NCI-H510A treated with DMSO at 0.1 percent for 48 hours (cell line): ENCODE results near the gene BAIAP3.
"Not testable (repeated sequence)": the region's sequence is repeated elsewhere in the genome, so short reads cannot be mapped to it uniquely, and the experiment has no call there.

Experiments used
- DNase-seq: peaks from one replicate; lab custom pipeline; 2025; lab: John Stamatoyannopoulos, UW

Gene BAIAP3, protein sequence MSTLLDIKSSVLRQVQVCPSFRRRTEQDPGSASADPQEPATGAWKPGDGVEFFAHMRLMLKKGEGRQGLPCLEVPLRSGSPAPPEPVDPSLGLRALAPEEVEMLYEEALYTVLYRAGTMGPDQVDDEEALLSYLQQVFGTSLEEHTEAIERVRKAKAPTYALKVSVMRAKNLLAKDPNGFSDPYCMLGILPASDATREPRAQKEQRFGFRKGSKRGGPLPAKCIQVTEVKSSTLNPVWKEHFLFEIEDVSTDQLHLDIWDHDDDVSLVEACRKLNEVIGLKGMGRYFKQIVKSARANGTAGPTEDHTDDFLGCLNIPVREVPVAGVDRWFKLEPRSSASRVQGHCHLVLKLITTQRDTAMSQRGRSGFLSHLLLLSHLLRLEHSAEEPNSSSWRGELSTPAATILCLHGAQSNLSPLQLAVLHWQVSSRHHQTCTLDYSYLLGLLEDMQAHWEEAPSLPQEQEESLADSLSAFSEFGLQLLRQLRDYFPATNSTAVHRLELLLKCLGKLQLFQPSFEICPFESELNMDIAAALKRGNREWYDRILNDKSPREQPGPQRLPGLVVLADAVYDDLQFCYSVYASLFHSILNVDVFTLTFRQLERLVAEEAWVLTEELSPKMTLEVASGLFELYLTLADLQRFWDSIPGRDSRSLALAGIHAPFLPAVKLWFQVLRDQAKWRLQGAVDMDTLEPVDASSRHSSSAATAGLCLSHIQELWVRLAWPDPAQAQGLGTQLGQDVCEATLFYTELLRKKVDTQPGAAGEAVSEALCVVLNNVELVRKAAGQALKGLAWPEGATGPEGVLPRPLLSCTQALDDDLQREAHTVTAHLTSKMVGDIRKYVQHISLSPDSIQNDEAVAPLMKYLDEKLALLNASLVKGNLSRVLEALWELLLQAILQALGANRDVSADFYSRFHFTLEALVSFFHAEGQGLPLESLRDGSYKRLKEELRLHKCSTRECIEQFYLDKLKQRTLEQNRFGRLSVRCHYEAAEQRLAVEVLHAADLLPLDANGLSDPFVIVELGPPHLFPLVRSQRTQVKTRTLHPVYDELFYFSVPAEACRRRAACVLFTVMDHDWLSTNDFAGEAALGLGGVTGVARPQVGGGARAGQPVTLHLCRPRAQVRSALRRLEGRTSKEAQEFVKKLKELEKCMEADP

DNA sequence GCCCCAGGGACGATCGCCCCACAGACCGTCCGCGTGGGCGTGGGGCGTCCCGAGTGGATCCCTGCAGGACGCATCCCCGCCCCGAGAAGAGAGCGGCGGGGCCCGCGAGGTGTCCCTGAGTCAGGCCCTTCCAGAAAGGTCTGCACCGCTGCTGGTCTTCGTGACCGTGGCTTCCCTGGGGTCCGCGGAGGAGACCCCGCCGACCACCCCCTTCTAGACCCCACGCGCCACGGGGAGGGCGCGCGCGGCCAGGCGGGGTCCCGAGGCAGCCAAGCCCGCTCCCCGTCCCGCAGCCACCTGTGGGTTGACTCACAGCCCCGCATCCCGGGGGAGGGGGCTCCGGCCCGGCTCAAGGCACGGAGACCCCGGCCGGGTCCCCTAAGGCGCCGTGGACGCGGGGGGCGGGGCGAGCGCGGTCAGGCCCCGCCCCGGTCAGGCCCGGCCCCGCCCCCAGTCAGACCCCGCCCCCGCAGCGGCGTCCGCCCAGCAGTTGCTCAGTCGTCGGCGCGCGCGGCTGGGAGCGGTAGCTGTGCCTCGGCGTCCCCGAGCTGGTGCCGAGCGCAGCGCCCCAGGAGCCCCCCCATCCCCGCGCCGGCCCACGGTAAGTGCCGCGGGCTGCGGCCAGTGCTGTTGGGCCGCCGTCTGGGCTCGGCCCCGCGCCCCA is at the start of gene BAIAP3:
Gene BAIAP3 (plus strand): TSS at position 497 of the 664 bp plus-strand sequence. CDS start 4,905 bp downstream, outside the sequence.
- DNase-seq, result no peak

DNA sequence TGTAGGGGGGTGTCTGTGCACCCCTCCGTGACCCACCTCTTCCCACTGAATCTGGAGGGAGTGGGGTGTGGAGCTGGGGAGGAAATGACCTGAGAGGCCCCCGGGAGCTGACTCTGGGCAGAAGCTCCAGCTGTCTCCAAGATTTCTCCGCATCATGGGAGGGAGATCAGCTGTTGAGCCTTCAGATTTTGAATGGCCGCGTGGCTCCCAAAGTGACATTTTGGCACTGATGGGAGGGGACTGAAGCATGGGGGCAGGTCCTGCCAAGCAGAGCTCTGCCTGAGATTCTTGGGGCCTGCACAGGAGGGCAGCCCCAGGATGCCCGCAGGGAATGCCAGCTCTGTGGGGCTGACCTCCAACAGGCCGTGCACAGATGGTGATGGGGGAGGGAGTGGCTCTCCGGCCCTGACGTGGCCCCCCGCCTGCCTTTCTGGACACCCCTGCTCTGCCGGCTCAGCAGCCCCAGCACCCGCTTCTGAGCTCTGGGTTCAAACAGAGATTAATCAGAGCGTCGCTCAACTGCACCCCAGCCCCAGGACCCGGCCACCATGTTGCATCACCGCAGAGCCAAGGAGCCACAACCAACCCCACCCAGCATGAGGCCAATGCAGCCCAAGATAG is 49.3 kb upstream of the BAIAP3 start:
- DNase-seq, result no peak

DNA sequence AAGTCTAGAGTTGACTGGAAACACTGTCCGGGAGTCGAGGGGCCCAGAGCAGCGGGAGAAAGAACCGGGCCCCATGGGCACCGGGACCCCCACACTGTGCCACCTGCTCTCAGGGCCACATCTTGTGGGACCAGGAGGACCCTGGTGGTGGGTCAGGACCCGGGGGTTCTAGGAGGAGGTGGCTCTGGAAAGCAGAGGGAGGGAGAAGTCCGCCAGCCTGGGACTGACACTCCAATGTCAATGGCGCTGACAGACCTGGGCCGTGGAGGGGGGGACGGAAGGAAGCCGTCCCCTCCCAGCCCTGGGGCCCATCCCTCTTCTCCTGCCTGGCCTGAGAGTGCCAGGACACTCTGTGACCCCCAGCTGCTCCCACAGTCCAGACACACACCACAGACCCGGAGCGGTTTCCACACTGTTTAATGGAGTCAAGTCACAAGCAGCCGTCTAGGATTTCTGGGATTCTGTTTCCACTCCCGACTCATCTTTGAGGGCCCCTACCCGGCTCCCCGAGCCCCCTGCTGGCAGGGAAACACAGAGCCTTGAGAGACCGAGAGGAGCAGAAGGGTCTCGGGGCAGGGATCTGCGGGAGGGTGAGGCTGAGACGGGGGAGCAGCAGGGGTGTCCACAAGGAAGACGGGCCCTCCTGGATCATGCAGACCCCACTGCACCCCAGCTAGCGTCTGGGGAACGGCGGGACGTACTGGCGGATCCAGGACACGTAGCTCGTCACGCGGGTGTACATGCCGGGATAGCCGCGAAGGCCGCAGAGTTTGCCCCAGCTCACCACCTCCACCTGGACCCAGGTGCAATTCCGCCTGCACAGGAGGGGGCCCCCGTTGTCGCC is 47.6 kb upstream of the BAIAP3 start:
- no peak for DNase-seq

DNA sequence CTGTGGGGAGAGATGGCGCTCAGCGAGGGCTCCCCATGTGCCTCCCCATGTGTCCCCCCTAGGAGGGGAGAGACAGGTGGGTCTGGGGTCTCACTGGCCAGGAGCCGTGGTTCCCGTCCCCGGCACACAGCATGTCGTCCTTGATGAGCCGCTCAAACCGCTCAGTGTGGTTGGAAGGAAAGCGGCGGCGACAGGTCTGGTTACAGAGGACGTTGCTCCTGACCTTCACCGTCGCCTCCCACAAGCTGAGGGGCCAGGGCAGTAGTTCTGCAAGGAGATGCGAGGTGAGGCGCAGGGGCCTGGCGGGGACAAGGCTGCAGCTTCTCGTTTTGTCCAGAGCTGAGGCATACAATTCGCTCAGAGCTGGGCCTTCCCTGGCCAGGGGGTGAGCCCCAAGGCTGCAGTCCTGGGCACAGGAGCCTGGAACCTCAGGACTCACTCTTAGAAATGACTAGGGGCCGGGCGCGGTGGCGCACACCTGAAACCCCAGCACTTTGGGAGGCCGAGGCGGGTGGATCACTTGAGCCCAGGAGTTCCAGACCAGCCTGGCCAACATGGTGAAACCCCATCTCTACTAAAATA is 46.8 kb upstream of the BAIAP3 start:
- no peak for DNase-seq

DNA sequence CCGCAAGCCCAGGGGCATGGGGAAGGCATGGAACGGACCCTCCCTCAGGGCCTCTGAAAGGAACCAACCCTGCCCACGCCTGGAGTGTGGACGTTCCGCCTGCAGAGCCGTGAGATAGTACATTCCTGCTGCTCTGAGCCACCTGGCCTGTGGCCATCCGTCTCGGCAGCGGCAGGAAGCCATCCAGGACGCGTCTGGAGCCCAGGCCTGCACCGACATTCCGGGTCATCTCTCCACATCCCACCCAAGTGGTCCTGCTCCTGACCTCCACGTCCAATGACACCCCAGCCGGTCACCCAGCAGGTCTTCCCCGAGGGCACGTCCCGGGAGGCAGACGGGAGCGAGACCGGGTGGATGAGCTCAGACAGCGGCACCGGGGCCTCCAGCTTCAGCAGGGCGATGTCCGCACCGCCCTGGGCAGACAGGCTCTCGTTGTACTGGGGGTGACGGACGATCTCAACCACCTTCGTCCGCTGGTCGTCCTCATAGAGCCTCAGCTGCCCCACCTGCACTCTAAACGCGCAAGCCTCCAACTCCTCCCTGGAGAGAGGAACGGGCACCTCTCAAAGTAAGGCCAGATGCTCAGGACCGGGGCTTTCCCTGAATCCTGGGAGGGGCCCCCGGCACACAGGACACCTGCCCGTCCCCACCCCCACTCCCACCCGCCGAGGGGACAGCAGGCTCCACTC is 45.3 kb upstream of the BAIAP3 start:
- no peak for DNase-seq

DNA sequence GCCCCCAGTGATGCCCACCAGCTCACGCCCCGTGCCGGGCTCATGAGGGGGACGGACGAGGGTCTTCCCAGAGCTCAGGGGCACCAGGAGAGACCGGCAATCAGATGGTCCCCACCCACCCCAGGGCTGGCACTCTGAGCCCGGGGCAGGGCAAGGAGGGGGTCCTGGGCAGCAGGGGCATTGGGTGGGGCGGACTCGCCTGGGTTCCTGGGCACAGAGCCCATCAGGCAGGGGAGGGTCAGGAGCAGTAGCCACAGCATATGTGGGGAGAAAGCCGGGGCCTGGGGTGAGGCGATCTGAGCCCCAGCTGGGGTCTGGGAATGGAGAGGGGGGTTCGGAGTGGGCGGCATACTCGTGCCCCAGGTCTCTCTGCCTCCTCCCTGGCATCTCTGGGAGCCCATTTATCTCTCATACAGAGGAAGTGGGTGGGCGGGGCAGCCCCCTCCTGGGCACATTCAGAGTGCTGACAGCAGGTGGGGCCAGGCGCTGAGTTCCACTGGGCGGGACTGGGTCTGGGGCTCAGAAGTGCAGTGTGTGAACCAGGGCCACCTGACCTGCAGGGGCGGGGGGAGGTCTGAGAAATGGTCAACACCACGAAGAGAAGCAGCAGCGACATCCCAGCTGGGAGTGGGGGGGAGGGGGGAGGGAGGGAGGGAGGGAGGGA is 44.5 kb upstream of the BAIAP3 start:
- DNase-seq, result peak; percentile 31

DNA sequence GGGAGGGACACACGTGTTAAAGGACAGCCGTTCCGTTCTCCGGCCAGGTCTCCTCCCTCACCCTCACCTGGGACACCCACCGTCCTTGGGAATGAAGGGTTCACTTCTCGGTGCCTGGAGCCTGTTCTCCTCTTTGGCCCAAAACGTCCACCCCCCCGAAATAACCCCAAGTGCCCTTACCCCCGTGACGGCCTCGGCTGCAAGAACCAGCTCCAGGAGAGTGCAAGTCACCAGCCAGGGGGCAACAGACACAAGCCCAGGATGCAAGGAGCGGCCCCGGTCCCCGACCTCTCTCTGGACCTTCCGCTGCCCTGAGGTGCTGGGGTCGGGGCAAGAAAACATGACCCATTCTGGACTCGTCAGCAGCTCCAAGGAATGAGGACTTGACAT is 44.0 kb upstream of the BAIAP3 start:
- no peak for DNase-seq

DNA sequence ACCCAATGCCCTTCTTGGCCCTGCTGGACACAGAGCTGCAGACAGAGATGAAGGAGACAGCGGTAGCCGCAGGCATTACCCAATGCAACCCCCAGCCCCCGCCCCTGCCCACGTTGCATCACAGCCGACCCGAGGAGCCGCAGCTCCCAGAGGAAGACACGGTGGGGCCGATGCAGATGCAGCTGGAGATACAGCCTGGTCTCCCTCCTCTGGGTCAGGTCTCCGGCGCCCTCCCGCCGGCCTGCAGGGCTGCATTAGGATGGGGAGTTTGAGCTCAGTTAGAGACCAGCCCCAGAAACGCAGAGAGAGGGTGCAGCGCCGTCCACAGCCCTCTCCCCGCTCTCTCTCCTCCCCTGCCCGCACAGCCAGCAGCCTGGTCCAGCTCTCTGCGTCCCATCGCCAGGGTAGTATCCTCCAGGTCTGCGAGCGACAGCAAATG is 43.4 kb upstream of the BAIAP3 start:
- DNase-seq, result no peak

DNA sequence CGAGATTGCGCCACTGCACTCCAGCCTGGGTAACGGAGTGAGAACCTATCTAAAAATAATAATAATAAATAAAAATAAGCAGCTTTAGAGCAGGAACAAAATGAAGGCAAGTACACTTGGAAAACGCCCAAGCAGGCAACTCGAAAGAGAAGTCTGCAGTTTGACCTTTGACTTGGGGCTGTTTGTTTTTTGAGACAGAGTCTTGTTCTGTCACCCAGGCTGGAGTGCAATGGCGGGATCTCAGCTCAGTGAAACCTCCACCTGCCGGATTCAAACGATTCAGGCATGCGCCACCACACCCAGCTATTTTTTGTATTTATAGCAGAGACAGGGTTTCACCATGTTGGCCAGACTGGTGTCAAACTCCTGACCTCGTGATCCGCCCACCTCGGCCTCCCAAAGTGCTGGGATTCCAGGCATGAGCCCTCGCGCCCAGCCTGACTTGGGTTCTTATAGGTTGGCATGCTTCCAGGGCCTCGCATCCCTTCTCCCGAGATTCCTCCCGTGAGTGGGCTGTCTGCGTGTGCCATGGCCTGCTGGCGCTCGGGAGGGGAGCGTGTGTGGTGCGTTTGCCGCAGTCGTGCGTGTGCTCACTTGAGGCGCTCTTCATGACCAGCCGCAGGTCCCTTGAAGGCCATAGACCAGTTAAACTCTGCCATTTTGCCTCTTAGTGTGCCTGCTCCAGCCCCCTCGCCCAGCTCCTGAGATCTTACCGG is 42.4 kb upstream of the BAIAP3 start:
- no peak for DNase-seq

DNA sequence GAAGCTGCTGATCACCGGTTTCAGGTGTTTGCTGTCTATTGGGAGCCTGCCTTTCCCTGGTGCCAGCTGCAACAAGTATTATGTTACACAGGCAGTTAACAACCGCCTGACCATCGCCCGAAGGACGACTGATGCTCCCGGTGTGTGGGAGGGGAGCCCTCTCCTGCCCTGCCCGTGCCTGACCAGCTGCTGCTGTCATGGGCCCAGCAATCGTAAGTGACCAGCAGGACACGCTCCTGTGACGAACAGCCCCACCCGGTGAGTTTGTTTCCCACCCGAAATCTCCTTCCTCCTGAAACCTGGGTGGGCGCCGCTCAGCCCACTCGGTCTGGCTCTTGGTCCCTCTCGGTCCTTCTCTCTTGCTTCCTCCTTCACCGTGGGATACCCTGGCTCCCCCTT is 41.9 kb upstream of the BAIAP3 start:
- DNase-seq, result peak; percentile 67

DNA sequence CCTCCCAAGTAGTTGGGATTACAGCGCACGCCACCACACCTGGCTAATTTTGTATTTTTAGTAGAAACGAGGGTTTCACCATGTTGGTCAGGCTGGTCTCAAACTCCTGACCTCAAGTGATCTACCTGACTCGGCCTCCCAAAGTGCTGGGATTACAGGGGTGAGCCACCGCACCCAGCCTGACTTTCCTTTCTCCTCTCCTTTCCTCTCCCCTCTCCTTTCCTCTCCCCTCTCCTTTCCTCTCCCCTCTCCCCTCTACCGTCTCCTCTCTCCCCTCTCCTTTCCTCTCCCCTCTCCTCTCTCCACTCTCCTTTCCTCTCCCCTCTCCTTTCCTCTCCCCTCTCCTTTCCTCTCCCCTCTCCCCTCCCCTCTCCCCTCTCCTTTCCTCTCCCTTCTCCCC is 41.2 kb upstream of the BAIAP3 start:
- DNase-seq, result not testable (repeated sequence)

DNA sequence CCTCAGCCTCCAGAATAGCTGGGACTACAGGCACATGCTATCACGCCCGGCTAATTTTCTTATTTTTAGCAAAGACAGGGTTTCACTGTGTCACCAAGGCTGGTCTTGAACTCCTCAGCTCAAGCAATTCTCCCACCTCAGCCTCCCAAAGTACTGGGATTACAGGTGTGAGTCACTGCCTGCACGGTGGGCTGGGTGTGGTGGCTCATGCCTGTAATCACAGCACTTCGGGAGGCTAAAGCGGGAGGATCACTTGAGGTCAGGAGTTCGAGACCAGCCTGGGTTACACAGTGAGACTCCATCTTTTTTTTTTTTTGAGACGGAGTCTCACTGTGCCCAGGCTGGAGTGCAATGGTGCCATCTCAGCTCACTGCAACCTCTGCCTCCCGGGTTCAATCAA is 40.6 kb upstream of the BAIAP3 start:
- DNase-seq, result not testable (repeated sequence)

DNA sequence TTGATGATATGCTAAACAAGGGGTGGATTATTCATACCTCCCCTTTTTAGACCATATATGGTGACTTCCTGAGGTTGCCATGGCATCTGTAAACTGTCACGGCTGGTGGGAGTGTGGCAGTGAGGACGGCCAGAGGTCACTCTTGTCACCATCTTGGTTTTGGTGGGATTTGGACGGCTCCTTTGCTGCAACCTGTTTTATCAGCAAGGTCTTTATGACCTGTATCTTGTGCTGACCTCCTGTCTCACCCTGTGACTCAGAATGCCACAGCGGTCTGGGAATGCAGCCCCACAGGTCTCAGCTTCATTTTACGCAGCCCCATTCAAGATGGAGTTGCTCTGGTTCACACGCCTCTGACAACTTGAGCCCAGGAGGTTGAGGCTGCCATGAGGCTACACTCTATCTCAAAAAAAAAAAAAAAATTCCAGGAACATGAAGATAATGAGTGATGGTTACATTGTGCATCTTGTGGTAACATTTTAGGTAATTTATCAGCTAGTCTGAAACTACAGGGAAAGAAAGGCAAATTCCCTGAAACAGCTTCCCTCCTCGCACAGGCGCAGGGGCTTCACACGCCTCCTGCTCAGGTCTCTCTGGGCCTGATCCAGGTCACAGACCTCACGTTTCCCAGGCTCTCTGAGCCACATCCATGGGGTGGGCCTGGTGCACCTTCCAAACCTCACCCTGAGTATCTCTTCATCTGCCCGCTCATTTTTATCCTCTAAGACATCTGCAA is 39.4 kb upstream of the BAIAP3 start:
- DNase-seq, result no peak

DNA sequence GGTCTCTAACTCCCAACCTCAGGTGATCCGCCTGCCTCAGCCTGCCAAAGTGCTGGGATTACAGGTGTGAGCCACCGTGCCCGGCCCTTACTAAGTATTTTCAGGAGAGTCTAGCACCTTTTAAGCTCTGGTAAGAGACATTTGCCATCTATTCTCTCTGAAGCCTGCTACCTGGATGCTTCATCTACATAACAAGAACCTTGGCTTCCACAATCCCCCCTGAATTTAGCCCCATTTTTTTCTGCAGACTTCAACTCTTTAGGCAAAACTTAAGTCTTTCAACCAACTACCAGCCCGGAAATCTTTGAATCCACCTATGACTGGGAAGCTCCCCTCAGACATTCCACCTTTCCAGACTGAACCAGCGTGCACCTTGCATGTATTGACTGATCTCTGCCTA is 38.0 kb upstream of the BAIAP3 start:
- DNase-seq, result no peak

DNA sequence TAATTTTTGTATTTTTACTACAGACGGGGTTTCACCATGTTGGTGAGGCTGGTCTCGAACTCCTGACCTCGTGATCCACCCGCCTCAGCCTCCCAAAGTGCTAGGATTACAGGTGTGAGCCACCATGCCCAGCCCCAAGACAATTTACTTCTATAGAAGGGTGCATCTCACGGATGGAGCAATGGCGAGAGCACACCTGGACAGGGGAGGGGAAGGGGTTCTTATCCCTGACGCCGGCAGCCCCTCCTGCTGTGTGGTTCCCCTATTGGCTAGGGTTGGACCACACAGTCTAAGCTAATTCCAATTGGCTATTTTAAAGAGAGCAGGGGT is 36.8 kb upstream of the BAIAP3 start:
- DNase-seq, result not testable (repeated sequence)

DNA sequence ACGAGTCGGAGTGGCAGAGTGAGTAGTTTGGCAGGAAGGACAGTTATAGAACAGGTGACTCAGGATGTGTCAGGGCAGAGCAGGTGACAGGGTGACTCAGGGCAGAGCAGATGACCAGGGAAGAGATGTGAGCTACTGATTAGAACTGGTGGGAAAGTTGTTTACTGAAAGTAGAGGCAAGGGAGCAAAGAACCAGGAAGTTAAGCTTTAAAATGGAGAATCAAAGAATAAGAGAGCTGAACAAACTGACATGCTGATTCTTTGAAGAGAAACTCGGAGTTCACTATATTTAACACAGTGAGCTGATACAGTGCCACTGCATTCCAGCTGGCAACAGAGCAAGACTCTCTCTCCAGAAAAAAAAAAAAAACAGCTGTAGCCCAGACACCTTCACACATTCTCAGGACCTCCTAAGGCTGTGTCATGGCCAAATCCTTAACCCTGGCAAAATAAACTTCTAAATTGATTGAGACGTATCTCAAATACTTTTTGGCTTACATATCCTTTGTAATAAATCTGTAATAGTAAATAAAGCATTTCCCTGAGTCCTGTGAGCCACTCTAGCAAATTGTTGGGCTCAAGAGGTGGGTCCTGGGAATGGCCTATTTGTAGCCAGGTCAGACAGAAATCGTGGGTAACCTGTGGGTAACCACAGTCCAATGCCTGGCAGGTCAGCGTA is 36.3 kb upstream of the BAIAP3 start:
- DNase-seq, result peak; percentile 66

DNA sequence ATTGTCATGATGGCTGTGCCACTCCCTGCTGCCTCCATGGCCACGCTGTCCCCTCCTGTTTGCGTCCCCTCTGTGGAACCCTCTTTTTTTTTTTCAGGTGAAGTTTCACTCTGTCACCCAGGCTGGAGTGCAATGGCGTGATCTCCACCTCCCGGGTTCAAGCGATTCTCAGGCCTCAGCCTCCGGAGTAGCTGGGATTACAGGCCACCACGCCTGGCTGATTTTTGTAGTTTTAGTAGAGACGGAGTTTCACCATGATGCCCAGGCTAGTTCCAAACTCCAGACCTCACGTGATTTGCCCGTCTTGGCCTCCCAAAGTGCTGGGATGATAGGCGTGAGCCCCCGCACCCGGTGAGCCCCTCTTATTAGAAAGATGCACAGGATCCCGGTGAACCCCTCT is 35.0 kb upstream of the BAIAP3 start:
- no peak for DNase-seq
